ENCODE results near the gene CSKMT. TPM values are rescaled to one million over a fixed set of nuclear protein-coding genes. Genes with fewer than 3 reads are reported as not detected.

Gene CSKMT
- total RNA-seq, 2 donors from 2014 or later, result 9.4 to 27.0 TPM

- H3K36me3 ChIP-seq, result peaks cover 19% of the 10 kb centered on the region
- no peaks in the 10 kb centered on the region for H3K27me3 ChIP-seq
- no peak overlapping the region for H3K4me3 ChIP-seq
- peak overlapping the region; percentile 98 for H3K27ac ChIP-seq
- H3K4me1 ChIP-seq, result peaks cover 8% of the 10 kb centered on the region
- intact Hi-C loops (cut with DNase I), result no loop called here
- H3K9ac ChIP-seq (ENCODE audit: low read depth in 2 of 2, low read length in 2 of 2), result peak overlapping the region in 1 of 2 donors; percentile 52
- no peak for TF ChIP-seq CTCF (IDR thresholded peaks at IDR 0.05)
- no peak for DNase-seq
- H3K9me3 ChIP-seq, result no peaks in the 10 kb centered on the region
Measured at GRCh38 chr11:62622476-62623089, 42.5 kb upstream of the CSKMT start.

GRCh38 chr11:62627713-62628112 lies 37.4 kb upstream of the CSKMT start:
- TF ChIP-seq CTCF (IDR thresholded peaks at IDR 0.05), result no peak
- no peaks in the 10 kb centered on the region for H3K9me3 ChIP-seq
- no peak for DNase-seq
- no peak overlapping the region for H3K9ac ChIP-seq (ENCODE audit: low read depth in 2 of 2, low read length in 2 of 2)
- H3K4me3 ChIP-seq, result no peak overlapping the region
- intact Hi-C loops (cut with DNase I), result no loop called here
- H3K4me1 ChIP-seq, result no peaks in the 10 kb centered on the region
- no peak overlapping the region for H3K27ac ChIP-seq
- H3K27me3 ChIP-seq, result no peaks in the 10 kb centered on the region
- peaks cover 49% of the 10 kb centered on the region for H3K36me3 ChIP-seq

GRCh38 chr11:62632492-62632891 lies 32.6 kb upstream of the CSKMT start:
- no peak overlapping the region for H3K4me3 ChIP-seq
- H3K27me3 ChIP-seq, result no peaks in the 10 kb centered on the region
- peaks cover 36% of the 10 kb centered on the region for H3K36me3 ChIP-seq
- H3K9ac ChIP-seq (ENCODE audit: low read depth in 2 of 2, low read length in 2 of 2), result no peak overlapping the region
- H3K9me3 ChIP-seq, result no peaks in the 10 kb centered on the region
- DNase-seq, result no peak
- intact Hi-C loops (cut with DNase I), result no loop called here
- TF ChIP-seq CTCF (IDR thresholded peaks at IDR 0.05), result no peak
- no peaks in the 10 kb centered on the region for H3K4me1 ChIP-seq
- no peak overlapping the region for H3K27ac ChIP-seq

- H3K9ac ChIP-seq (ENCODE audit: low read depth in 2 of 2, low read length in 2 of 2), result no peak overlapping the region
- H3K9me3 ChIP-seq, result no peaks in the 10 kb centered on the region
- H3K36me3 ChIP-seq, result no peaks in the 10 kb centered on the region
- TF ChIP-seq CTCF (IDR thresholded peaks at IDR 0.05), result no peak
- intact Hi-C loops (cut with DNase I), result no loop called here
- DNase-seq, result no peak
- no peak overlapping the region for H3K27ac ChIP-seq
- H3K4me1 ChIP-seq, result peaks cover 12% of the 10 kb centered on the region
- H3K27me3 ChIP-seq, result no peaks in the 10 kb centered on the region
- no peak overlapping the region for H3K4me3 ChIP-seq
Measured at GRCh38 chr11:62644220-62644619, 20.9 kb upstream of the CSKMT start.

GRCh38 chr11:62645671-62645945 lies 19.5 kb upstream of the CSKMT start:
- no peak for TF ChIP-seq CTCF (IDR thresholded peaks at IDR 0.05)
- H3K4me1 ChIP-seq, result peaks cover 12% of the 10 kb centered on the region
- H3K4me3 ChIP-seq, result peak overlapping the region; percentile 93
- H3K27me3 ChIP-seq, result no peaks in the 10 kb centered on the region
- no peak for DNase-seq
- peak overlapping the region; percentile 68 to 92 for H3K9ac ChIP-seq (ENCODE audit: low read depth in 2 of 2, low read length in 2 of 2)
- intact Hi-C loops (cut with DNase I), result no loop called here
- no peaks in the 10 kb centered on the region for H3K9me3 ChIP-seq
- peak overlapping the region; percentile 80 for H3K27ac ChIP-seq
- H3K36me3 ChIP-seq, result no peaks in the 10 kb centered on the region

Measured in colonic mucosa (tissue), 4 donors.